Lung (tissue), 12 donors: ENCODE data around the gene MYH11. TPM values are rescaled to one million over a fixed set of nuclear protein-coding genes. Genes with fewer than 3 reads are reported as not detected.

Experiments used
- ATAC-seq: fragments of 200-7000 bp; cut with Tn5 transposase; one replicate; pipeline ENCODE4 v1.9.1; 2020; ENCODE audit warnings: moderate number of reproducible peaks; ENCODE audit not compliant: insufficient read depth, low FRiP score
- DNase-seq, 3 donors: peaks; one replicate each; pipeline ENCODE4 v3.0.0-alpha.2; 2013 to 2017
- H3K27ac ChIP-seq, 2 donors: one replicate each; pipeline ENCODE4 v1.5.1; 2013; ENCODE audit warnings: mild to moderate bottlenecking in 2 of 2, moderate library complexity in 2 of 2, control low read depth in 1 of 2, inconsistent platforms in 1 of 2, low read depth in 1 of 2, low read length in 1 of 2
- H3K27me3 ChIP-seq, 3 donors: one replicate each; pipeline ENCODE4 v1.5.1; 2013; ENCODE audit warnings: low read length in 2 of 3; ENCODE audit not compliant: control insufficient read depth in 3 of 3, insufficient read depth in 3 of 3
- H3K36me3 ChIP-seq, 4 donors: one replicate each; pipeline ENCODE4 v1.5.1; 2013; ENCODE audit warnings: low read length in 4 of 4, mild to moderate bottlenecking in 1 of 4, moderate library complexity in 1 of 4; ENCODE audit not compliant: control insufficient read depth in 4 of 4, insufficient read depth in 4 of 4
- H3K4me1 ChIP-seq, 5 donors: one replicate each; pipeline ENCODE4 v1.5.1; 2013; ENCODE audit warnings: low read length in 5 of 5, mild to moderate bottlenecking in 2 of 5, moderate library complexity in 1 of 5; ENCODE audit not compliant: control insufficient read depth in 5 of 5, insufficient read depth in 5 of 5
- H3K4me3 ChIP-seq: one replicate; pipeline ENCODE4 v1.5.1; 2013; ENCODE audit warnings: mild to moderate bottlenecking, control low read depth, moderate library complexity
- H3K9ac ChIP-seq, 2 donors: one replicate each; pipeline ENCODE4 v1.5.1; 2013; ENCODE audit warnings: low read length in 2 of 2, control low read depth in 1 of 2; ENCODE audit not compliant: insufficient read depth in 1 of 2
- H3K9me3 ChIP-seq, 4 donors: one replicate each; pipeline ENCODE4 v1.5.1; 2013; ENCODE audit warnings: low read length in 3 of 4, mild to moderate bottlenecking in 1 of 4, moderate library complexity in 1 of 4; ENCODE audit not compliant: control insufficient read depth in 4 of 4, insufficient read depth in 3 of 4
- CTCF ChIP-seq: IDR thresholded peaks from 2 replicates; pipeline ENCODE4 v1.5.1; 2012; ENCODE audit warnings: mild to moderate bottlenecking; ENCODE audit errors: control extremely low read depth, extremely low read depth
- WGBS, 2 donors: extraction: QIAGEN DNeasy Blood & Tissue Kit; methylation state at CpG; one replicate each; pipeline ENCODE4 v1.1.7; 2013; 5-methylcytosine and 5-hydroxymethylcytosine counted together
- polyA plus RNA-seq, 2 donors: library from polyadenylated mRNA; stranded (reverse); fragments of 200-250 nt; gene quantifications; one replicate each; pipeline ENCODE4 v1.2.1, GENCODE V29; 2013
- total RNA-seq, 2 donors: library from RNA; depleted of rRNA in 1 of 2; stranded (reverse); fragments of >200 nt in 1 of 2; gene quantifications; one replicate each; pipeline ENCODE4 v1.2.1, GENCODE V29; 2014 to 2021
- donor health status: control.
- donor health status: control.
- donor health status: Bipolar disorder and iron deficiency.
- donor health status: healthy.
- donor health status: DM: yes; HTN: yes; CAD: no.

Gene MYH11
- total and polyA plus RNA-seq, 4 donors: 25.7 to 146 (median 55.0) TPM

DNA sequence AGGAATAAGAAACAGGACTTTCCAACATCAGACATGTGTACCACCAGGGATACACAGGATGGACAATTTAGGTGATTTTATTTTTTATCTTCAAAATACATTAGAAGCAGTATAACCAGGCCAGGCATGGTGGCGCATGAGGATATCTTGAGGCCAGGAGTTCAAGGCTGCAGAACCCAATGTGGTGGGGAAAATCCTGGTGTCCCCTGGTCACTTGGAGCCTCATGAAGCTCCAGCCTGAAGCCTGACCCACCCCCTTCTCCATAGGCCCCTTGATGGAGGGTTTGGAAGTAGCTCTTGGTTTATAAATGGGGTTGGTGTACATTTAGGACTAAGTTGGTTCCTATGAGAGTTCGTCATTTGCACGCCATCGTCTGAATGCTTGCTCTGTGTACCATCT, 88.6 kb downstream of the MYH11 start:
- no peaks in the 10 kb centered on the region for H3K27me3 ChIP-seq
- H3K9ac ChIP-seq: no peak overlapping the region
- ATAC-seq: no peak
- WGBS, 2 donors: 97% methylated on average over 4 of the region's 4 CpGs
- no peaks in the 10 kb centered on the region for H3K36me3 ChIP-seq
- no peak for TF ChIP-seq CTCF
- DNase-seq: no peak
- no peak overlapping the region for H3K27ac ChIP-seq
- no peak overlapping the region for H3K4me3 ChIP-seq
- H3K4me1 ChIP-seq: peaks cover 0 to 4% (median 2%) of the 10 kb centered on the region in 5 donors
- H3K9me3 ChIP-seq: peaks cover 0 to 2% (median 0%) of the 10 kb centered on the region in 4 donors

DNA sequence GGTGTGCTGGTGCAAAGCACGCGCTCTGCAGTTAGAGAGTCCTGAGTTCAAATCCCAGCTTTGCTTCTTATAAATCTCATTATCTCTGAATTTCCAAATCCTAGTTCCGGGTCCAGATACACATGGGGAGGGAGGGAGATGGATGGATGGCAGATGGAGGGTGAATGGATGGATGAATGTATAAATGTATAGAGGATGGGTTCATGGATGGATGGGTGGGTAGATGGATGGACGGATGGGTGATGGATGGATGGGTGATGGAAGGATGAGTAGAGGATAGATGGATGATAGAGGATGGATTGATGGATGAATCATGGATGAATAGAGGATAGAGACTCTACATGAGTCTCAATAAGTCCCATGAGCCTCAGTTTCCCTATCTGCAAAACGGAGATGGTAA, 89.9 kb downstream of the MYH11 start:
- no peak overlapping the region for H3K4me3 ChIP-seq
- no peak overlapping the region for H3K9ac ChIP-seq
- H3K27me3 ChIP-seq: no peaks in the 10 kb centered on the region
- no peak for TF ChIP-seq CTCF
- WGBS, 2 donors: 95 to 96% methylated on average over 5 of the region's 5 CpGs
- no peaks in the 10 kb centered on the region for H3K36me3 ChIP-seq
- DNase-seq (no peak), ATAC-seq (no peak)
- H3K27ac ChIP-seq: no peak overlapping the region
- H3K9me3 ChIP-seq: peaks cover 0 to 2% (median 0%) of the 10 kb centered on the region in 4 donors
- peaks cover 0 to 4% (median 2%) of the 10 kb centered on the region in 5 donors for H3K4me1 ChIP-seq

- peaks cover 0 to 4% (median 0%) of the 10 kb centered on the region in 5 donors for H3K4me1 ChIP-seq
- DNase-seq (peak; percentile 56 to 75 (median 66)), ATAC-seq (peak; percentile 66)
- H3K27me3 ChIP-seq: no peaks in the 10 kb centered on the region
- no peaks in the 10 kb centered on the region for H3K9me3 ChIP-seq
- no peaks in the 10 kb centered on the region for H3K36me3 ChIP-seq
- peak; percentile 42 for TF ChIP-seq CTCF
- 36 to 45% methylated on average over 3 of the region's 3 CpGs for WGBS, 2 donors
- no peak overlapping the region for H3K9ac ChIP-seq
- H3K4me3 ChIP-seq: no peak overlapping the region
- H3K27ac ChIP-seq: no peak overlapping the region
Observed at GRCh38 chr16:15765880-15766279, 90.9 kb downstream of the MYH11 start.

DNA sequence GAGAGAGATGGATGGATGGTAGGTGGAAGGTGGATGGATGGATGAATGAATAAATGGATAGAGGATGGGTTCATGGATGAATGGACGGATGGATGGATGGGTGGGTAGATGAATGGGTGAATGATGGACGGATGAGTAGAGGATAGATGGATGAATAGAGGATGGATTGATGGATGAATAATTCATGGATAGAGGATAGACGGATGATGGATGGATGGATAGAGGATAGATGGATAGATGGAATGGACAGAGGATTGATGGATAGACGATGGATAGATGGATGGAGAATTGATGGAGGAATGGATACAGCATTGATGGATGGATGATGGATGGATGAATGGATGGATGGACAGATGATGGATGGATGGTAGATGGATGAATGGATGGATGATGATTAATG, 91.7 kb downstream of the MYH11 start:
- Histone ChIP-seq H3K9me3 (no peaks in the 10 kb centered on the region), H3K9ac (peak overlapping the region in 1 of 2 donors; percentile 23), H3K27me3 (no peaks in the 10 kb centered on the region), H3K4me1 (peaks cover 0 to 4% (median 0%) of the 10 kb centered on the region in 5 donors), H3K27ac (no peak overlapping the region), H3K4me3 (no peak overlapping the region), H3K36me3 (no peaks in the 10 kb centered on the region)
- ATAC-seq: no peak
- DNase-seq: no peak
- 81 to 90% methylated on average over 4 of the region's 4 CpGs for WGBS, 2 donors
- no peak for TF ChIP-seq CTCF
